C4-2B (cell line): Measurements from ENCODE around the gene ELOVL2.

Source experiments
- ZFX ChIP-seq: fragments of 450-650 bp; IDR thresholded peaks from 2 replicates; pipeline ENCODE4 v1.6.1; 2017
- TF ChIP-seq, protein P1 (sequence below): fragments of 450-650 bp; conservative IDR thresholded peaks from 2 replicates; pipeline ENCODE4 v1.5.1; 2017; ENCODE audit warnings: mild to moderate bottlenecking

DNA sequence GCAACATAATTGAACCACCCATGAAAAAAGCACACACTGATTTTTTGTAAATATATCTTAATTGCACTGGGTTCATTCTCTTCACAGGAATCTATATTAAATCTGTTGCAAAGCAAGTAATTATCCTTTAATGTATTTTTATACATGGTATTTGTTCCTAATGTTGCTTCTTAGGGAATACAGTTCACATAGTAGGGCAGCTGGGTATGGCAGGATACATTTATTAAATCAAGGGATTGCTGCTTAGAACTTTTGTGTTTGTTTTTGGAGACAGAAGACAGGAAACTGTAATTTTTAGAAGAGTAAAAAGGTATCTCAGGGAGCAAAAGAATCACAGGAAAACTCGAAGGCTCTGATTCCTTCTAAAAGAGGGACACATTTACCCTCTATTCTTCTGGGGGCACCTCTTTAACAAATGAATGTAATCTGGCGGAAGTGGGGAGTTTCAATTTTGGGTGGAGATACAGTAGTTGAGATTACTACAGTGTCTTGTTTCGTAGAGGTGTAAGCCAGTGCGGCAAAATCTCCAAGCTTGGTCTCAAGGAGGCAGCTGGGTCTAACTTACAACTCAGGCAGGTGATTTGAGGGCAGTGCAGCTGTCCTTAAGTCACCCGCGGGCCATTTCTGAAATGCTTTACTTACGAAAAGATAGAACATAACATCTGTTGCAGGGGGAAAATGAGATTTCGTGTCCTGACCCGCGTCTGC lies 48.7 kb upstream of the ELOVL2 start:
- TF ChIP-seq, protein P1, sequence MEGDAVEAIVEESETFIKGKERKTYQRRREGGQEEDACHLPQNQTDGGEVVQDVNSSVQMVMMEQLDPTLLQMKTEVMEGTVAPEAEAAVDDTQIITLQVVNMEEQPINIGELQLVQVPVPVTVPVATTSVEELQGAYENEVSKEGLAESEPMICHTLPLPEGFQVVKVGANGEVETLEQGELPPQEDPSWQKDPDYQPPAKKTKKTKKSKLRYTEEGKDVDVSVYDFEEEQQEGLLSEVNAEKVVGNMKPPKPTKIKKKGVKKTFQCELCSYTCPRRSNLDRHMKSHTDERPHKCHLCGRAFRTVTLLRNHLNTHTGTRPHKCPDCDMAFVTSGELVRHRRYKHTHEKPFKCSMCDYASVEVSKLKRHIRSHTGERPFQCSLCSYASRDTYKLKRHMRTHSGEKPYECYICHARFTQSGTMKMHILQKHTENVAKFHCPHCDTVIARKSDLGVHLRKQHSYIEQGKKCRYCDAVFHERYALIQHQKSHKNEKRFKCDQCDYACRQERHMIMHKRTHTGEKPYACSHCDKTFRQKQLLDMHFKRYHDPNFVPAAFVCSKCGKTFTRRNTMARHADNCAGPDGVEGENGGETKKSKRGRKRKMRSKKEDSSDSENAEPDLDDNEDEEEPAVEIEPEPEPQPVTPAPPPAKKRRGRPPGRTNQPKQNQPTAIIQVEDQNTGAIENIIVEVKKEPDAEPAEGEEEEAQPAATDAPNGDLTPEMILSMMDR = no peak
- no peak for TF ChIP-seq ZFX
